Mammary epithelial cell (primary cell): ENCODE data around the gene YAF2.

Source experiments
- EZH2 ChIP-seq: IDR thresholded peaks from 2 replicates; pipeline ENCODE4 v1.6.1; 2012; ENCODE audit warnings: low read length, inconsistent platforms, borderline replicate concordance
- TF ChIP-seq, protein P1 (sequence below), 2 donors: IDR thresholded peaks in 1 of 2; conservative IDR thresholded peaks in 1 of 2; 2 replicates each; pipeline ENCODE4 v1.5.1; 2011 to 2012; ENCODE audit warnings: inconsistent platforms in 2 of 2, low read length in 2 of 2, mild to moderate bottlenecking in 2 of 2, control low read depth in 1 of 2, low read depth in 1 of 2; ENCODE audit not compliant: insufficient read depth in 1 of 2; ENCODE audit errors: extremely low read depth in 1 of 2

DNA sequence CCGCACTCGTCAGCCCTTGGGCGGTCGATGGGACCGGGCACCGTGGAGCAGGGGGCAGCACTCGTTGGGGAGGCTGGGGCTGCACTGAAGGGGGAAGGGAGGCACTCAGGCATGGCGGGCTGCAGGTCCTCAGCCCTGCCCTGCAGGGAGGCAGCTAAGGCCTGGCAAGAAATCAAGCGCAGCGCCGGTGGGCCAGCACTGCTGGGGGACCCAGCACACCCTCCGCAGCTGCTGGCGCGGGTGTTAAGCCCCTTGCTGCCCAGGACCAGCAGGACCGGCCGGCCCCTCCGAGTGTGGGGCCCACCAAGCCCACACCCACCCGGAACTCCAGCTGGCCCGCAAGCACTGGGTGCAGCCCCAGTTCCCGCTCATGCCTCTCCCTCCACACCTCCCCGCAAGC, 35.7 kb upstream of the YAF2 start:
- TF ChIP-seq, protein P1, sequence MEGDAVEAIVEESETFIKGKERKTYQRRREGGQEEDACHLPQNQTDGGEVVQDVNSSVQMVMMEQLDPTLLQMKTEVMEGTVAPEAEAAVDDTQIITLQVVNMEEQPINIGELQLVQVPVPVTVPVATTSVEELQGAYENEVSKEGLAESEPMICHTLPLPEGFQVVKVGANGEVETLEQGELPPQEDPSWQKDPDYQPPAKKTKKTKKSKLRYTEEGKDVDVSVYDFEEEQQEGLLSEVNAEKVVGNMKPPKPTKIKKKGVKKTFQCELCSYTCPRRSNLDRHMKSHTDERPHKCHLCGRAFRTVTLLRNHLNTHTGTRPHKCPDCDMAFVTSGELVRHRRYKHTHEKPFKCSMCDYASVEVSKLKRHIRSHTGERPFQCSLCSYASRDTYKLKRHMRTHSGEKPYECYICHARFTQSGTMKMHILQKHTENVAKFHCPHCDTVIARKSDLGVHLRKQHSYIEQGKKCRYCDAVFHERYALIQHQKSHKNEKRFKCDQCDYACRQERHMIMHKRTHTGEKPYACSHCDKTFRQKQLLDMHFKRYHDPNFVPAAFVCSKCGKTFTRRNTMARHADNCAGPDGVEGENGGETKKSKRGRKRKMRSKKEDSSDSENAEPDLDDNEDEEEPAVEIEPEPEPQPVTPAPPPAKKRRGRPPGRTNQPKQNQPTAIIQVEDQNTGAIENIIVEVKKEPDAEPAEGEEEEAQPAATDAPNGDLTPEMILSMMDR (conservative IDR thresholded peaks at IDR 0.05 in 1 of 2, IDR thresholded peaks at IDR 0.05 in 1 of 2; ENCODE audit: extremely low read depth in 1 of 2, insufficient read depth in 1 of 2, low read depth in 1 of 2, low read length in 2 of 2), result no peak
- no peak for TF ChIP-seq EZH2
